Loucy (cell line): ENCODE results near the gene DTX1.

Experiments used
- H2AFZ ChIP-seq: fragments of 200-600 bp; sonication (generic); 2 replicates; pipeline ENCODE4 v1.6.0; 2016; ENCODE audit warnings: antibody characterized with exemption, mild to moderate bottlenecking, low read length, moderate library complexity
- H3F3A ChIP-seq: fragments of 200-600 bp; 2 replicates; pipeline ENCODE4 v1.6.0; 2016; ENCODE audit warnings: antibody characterized with exemption, low read depth, mild to moderate bottlenecking
- H3K27me3 ChIP-seq: fragments of 200-600 bp; sonication (generic); 2 replicates; pipeline ENCODE4 v1.6.1; 2014; ENCODE audit warnings: low read length, mild to moderate bottlenecking; ENCODE audit not compliant: insufficient read depth, poor library complexity, severe bottlenecking
- H3K36me3 ChIP-seq: fragments of 200-600 bp; sonication (generic); 2 replicates; pipeline ENCODE4 v1.6.1; 2016; ENCODE audit warnings: low read length; ENCODE audit not compliant: insufficient read depth
- H3K4me1 ChIP-seq: fragments of 200-600 bp; sonication (generic); 2 replicates; pipeline ENCODE4 v1.5.1; 2014; ENCODE audit warnings: low read length, mild to moderate bottlenecking; ENCODE audit not compliant: insufficient read depth, poor library complexity, severe bottlenecking
- H3K4me2 ChIP-seq: fragments of 200-600 bp; sonication (generic); 2 replicates; pipeline ENCODE4 v1.6.0; 2014; ENCODE audit warnings: antibody characterized with exemption, low read length, low read depth, mild to moderate bottlenecking; ENCODE audit not compliant: poor library complexity, severe bottlenecking
- H3K4me3 ChIP-seq: fragments of 200-600 bp; sonication (generic); 2 replicates; pipeline ENCODE4 v1.5.1; 2014; ENCODE audit warnings: low read length, mild to moderate bottlenecking, mixed read lengths; ENCODE audit not compliant: poor library complexity, severe bottlenecking
- H3K79me2 ChIP-seq: fragments of 200-600 bp; sonication (generic); 2 replicates; pipeline ENCODE4 v1.6.1; 2014; ENCODE audit warnings: low read length; ENCODE audit not compliant: insufficient read depth
- H3K9ac ChIP-seq: fragments of 200-600 bp; sonication (generic); 2 replicates; pipeline ENCODE4 v1.6.0; 2014; ENCODE audit warnings: mild to moderate bottlenecking, low read depth, low read length, moderate library complexity; ENCODE audit not compliant: poor library complexity, severe bottlenecking
- H3K9me2 ChIP-seq: fragments of 200-600 bp; sonication (generic); replicated peaks from 2 replicates; pipeline ENCODE4 v1.6.1; 2016; ENCODE audit warnings: low read depth, low read length, mixed read lengths
- H3K9me3 ChIP-seq: fragments of 200-600 bp; sonication (generic); 2 replicates; pipeline ENCODE4 v1.6.1; 2014; ENCODE audit warnings: mild to moderate bottlenecking, antibody characterized with exemption, low read length, low read depth; ENCODE audit not compliant: insufficient read depth
- H4K20me1 ChIP-seq: fragments of 200-600 bp; sonication (generic); 2 replicates; pipeline ENCODE4 v1.6.0; 2014; ENCODE audit warnings: antibody characterized with exemption, low read length, mild to moderate bottlenecking; ENCODE audit not compliant: insufficient read depth, poor library complexity, severe bottlenecking
- EZH2phosphoT487 ChIP-seq: fragments of 200-600 bp; IDR thresholded peaks from 2 replicates; pipeline ENCODE4 v1.6.1; 2018; ENCODE audit warnings: antibody characterized with exemption, mild to moderate bottlenecking, moderate library complexity, borderline replicate concordance
- TF ChIP-seq, protein P1 (sequence below): fragments of 200-600 bp; sonication (generic); conservative IDR thresholded peaks from 2 replicates; pipeline ENCODE4 v1.5.1; 2014; ENCODE audit warnings: mild to moderate bottlenecking, antibody characterized with exemption, low read length

Gene DTX1

DNA sequence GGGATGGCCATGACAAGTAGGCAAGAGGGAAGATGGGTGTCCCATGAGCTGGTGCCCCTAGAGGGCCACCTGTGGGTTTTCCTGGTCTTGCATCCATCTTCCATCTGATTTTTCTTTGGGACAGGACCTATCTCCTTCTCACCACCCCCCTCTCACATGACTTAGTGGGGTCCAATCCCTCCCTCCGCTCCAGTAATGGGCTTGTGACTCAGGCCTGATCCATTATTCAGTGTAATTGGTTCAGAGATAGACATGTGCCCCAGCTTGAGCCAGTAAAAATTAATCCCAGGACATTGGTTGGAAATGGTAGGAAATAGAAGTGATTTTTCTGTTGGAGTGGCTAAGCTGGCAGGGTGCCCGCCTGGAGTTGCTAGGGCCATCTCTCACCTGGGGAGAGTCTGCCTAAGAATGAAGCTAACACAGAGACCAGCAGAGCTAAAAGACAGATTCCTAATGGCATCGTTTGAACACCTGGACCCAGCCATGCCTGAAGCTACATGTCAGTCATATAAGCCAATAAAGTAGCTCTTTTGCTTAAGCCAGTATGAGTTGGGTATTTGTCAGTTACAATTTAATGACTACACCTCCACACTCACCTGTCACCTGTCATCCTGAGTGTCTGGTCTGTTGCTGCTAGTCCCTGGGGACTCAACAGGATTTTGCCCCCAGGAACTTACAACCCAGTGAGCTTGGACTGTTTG is 64.3 kb downstream of the DTX1 start:
- no peak overlapping the region for H3K4me3 ChIP-seq
- no peak for TF ChIP-seq EZH2phosphoT487
- TF ChIP-seq, protein P1, sequence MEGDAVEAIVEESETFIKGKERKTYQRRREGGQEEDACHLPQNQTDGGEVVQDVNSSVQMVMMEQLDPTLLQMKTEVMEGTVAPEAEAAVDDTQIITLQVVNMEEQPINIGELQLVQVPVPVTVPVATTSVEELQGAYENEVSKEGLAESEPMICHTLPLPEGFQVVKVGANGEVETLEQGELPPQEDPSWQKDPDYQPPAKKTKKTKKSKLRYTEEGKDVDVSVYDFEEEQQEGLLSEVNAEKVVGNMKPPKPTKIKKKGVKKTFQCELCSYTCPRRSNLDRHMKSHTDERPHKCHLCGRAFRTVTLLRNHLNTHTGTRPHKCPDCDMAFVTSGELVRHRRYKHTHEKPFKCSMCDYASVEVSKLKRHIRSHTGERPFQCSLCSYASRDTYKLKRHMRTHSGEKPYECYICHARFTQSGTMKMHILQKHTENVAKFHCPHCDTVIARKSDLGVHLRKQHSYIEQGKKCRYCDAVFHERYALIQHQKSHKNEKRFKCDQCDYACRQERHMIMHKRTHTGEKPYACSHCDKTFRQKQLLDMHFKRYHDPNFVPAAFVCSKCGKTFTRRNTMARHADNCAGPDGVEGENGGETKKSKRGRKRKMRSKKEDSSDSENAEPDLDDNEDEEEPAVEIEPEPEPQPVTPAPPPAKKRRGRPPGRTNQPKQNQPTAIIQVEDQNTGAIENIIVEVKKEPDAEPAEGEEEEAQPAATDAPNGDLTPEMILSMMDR = no peak
- H3K36me3 ChIP-seq = no peaks in the 10 kb centered on the region
- H3K4me1 ChIP-seq = no peaks in the 10 kb centered on the region
- H3K79me2 ChIP-seq = no peaks in the 10 kb centered on the region
- H3K9me3 ChIP-seq = peaks cover 5% of the 10 kb centered on the region
- no peak overlapping the region for H3K4me2 ChIP-seq
- no peak overlapping the region for H3K9ac ChIP-seq
- no peaks in the 10 kb centered on the region for H3F3A ChIP-seq
- H4K20me1 ChIP-seq = no peaks in the 10 kb centered on the region
- no peak overlapping the region for H2AFZ ChIP-seq
- no peaks in the 10 kb centered on the region for H3K27me3 ChIP-seq
- H3K9me2 ChIP-seq = no peaks in the 10 kb centered on the region

DNA sequence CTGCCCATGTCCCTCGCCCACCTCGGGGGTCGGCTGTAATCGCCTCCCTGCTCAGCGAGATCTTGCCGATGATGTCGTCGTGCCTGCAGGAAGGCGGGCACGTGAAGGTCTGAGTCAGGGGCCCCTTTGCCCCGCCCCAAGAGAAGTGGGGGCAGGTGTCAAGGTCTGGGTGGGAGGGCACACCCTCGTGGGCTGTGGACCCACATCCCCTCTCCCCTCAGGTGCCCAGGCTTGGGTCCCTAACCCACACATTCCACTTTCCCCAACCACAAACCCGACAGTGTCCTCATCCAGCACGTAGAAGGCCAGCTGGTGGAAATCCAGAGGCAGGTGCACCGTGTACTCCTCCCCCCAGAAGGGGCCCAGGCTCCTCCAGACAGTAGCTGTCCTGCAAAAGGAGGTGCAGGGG is 71.3 kb downstream of the DTX1 start:
- no peak overlapping the region for H2AFZ ChIP-seq
- no peak overlapping the region for H3K4me2 ChIP-seq
- H3F3A ChIP-seq = no peaks in the 10 kb centered on the region
- no peaks in the 10 kb centered on the region for H3K4me1 ChIP-seq
- H3K27me3 ChIP-seq = no peaks in the 10 kb centered on the region
- no peaks in the 10 kb centered on the region for H3K79me2 ChIP-seq
- TF ChIP-seq, protein P1 = no peak
- TF ChIP-seq EZH2phosphoT487 = no peak
- no peak overlapping the region for H3K9ac ChIP-seq
- H3K36me3 ChIP-seq = no peaks in the 10 kb centered on the region
- peaks cover 5% of the 10 kb centered on the region for H3K9me3 ChIP-seq
- no peak overlapping the region for H3K4me3 ChIP-seq
- no peaks in the 10 kb centered on the region for H3K9me2 ChIP-seq
- no peaks in the 10 kb centered on the region for H4K20me1 ChIP-seq

DNA sequence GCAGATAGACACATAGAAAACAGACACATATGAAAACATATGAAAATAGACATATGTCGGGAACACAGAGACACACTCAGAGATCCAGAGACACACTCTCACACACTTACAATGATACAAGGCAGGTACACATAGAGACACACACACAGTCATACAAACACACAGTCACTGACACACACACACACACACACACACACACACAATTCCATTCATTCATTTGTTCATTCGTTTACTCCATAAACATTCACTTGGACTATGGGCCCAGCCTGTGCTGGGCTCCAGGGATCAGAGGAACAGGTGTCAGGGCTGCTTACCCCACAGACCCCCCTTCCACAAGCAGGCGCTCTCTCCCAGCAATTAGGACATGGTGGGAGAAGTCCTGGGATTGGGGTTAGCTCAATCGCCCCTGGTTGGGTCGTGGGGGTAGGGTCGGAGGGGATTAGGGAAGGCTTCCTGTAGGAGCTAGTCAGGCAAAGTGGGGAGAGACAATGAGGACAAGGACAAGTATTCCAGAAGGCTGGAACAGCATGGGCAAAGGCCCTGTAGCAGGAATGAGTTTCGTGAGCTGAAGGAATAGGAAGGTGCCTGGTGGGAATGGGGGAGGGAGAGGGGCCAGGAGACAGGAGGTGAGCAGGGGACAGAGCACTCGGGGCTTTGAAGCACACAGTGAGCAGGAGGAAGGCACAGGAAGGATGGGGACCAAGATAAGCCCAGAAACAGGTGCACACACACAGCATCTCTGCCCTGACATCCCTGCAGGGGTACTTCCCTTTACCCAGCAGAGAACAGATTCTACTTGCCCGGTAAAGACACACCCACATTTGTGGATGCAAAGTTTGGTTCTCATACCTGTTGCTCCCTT is 72.5 kb downstream of the DTX1 start:
- no peaks in the 10 kb centered on the region for H3K9me3 ChIP-seq
- H3K27me3 ChIP-seq = no peaks in the 10 kb centered on the region
- H3K4me2 ChIP-seq = no peak overlapping the region
- H3F3A ChIP-seq = no peaks in the 10 kb centered on the region
- H2AFZ ChIP-seq = no peak overlapping the region
- no peak overlapping the region for H3K9ac ChIP-seq
- no peaks in the 10 kb centered on the region for H4K20me1 ChIP-seq
- no peak overlapping the region for H3K4me3 ChIP-seq
- H3K9me2 ChIP-seq = no peaks in the 10 kb centered on the region
- H3K79me2 ChIP-seq = no peaks in the 10 kb centered on the region
- no peaks in the 10 kb centered on the region for H3K4me1 ChIP-seq
- H3K36me3 ChIP-seq = no peaks in the 10 kb centered on the region
- TF ChIP-seq, protein P1 = no peak
- TF ChIP-seq EZH2phosphoT487 = no peak
